Ovary (tissue), 3 donors: Measurements from ENCODE around the gene ARID5B.

ENCODE experiments used
- CTCF ChIP-seq, 3 donors: fragments of 450-650 bp in 2 of 3; fragments of 200-600 bp in 1 of 3; IDR thresholded peaks; one replicate each; pipeline versions ENCODE4 v1.5.1 to v1.8.0; 2016 to 2022; ENCODE audit warnings: antibody characterized with exemption in 3 of 3, mild to moderate bottlenecking in 1 of 3
- POLR2A ChIP-seq: fragments of 450-650 bp; IDR thresholded peaks from one replicate; pipeline ENCODE4 v1.6.1; 2017; ENCODE audit warnings: antibody characterized with exemption, mild to moderate bottlenecking, moderate library complexity
- donor health status: DM: no; HTN: no; CAD: no.

- no peak for TF ChIP-seq CTCF (IDR thresholded peaks at IDR 0.05)
- TF ChIP-seq POLR2A: no peak
Observed at GRCh38 chr10:61857746-61858145, 43.8 kb upstream of the ARID5B start.
